GM18951 (cell line): ENCODE results near the gene RNF223.
A peak's percentile ranks its signal among the peaks of the same experiment; 100 is the strongest.
"Not testable (repeated sequence)": the region's sequence is repeated elsewhere in the genome, so short reads cannot be mapped to it uniquely, and the experiment has no call there.

Experiments
- POLR2A ChIP-seq: IDR thresholded peaks from 4 replicates; pipeline ENCODE4 v1.6.1; 2011; ENCODE audit warnings: mild to moderate bottlenecking; ENCODE audit not compliant: insufficient read length, insufficient read depth; ENCODE audit errors: extremely low read depth
- in situ Hi-C: fragments of 300-500 bp; cut with MboI; formaldehyde crosslinking; loops from one replicate; pipeline ENCODE4 v1.12.0; 2022; ENCODE audit warnings: low sequenced_read_pairs, mixed read lengths, inconsistent platforms; ENCODE audit not compliant: unreplicated experiment

Gene RNF223

DNA sequence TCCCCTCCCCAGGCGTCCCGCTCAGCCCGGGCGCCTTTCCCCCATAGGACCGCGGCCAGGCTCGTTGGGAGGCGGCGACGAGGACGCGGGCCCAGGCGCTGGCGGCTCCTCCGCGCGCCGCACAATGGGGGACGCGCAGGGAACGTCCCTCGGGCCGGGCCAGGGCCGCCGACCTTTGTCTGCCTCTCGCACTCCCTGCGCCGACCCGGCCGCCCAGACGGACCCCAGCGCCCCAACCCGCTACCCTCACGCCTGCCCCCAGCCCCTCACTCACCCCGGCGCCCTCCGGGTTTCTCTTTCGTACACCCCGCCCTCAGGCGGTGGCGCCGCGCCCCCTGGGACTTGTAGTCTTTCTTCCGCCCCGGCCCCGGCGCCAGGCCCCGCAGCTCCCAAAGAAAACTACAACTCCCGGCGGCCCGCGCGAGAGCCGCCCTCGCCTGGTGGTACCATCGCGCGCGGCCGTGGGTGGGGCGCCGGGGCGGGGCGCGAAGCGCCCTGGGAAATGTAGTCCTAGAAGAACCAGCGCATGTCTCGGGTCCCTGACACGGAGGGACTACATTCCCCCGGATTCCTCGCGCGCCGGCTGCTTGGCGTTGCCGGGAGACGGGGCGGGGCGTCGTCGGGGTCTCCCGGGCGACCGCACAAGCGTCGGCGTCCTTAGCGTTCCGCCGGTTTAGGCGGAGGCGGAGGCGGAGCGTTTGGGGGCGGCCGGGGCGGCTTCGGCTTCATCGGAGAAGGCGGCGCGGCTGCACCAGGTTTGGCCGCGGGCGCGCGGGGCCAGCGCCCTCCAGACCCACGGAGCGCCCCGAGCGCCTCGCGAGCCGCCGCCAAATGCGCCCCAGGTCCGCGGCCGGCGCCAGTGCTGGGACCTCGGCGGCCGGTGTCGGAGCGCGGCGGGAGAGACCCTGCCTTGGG lies 41.9 kb upstream of the RNF223 start, which contains the start of gene C1orf159:
TSS of gene C1orf159 (minus strand) at position 304 of the 915 bp plus-strand sequence. CDS start 24,546 bp downstream, outside the sequence.
- peak; percentile 48 for TF ChIP-seq POLR2A
- in situ Hi-C loops, result loop anchor here (10.0 kb wide), 1 partner anchor 149 kb away; no protein-coding TSS in a partner anchor

- in situ Hi-C loops, result loop anchor here (10.0 kb wide), 1 partner anchor 150 kb away; no protein-coding TSS in a partner anchor
Observed at GRCh38 chr1:1115136-1115785, 41.2 kb upstream of the RNF223 start.

GRCh38 chr1:1114431-1114830 lies 40.3 kb upstream of the RNF223 start:
- TF ChIP-seq POLR2A, result no peak
- in situ Hi-C loops, result loop anchor here (10.0 kb wide), 1 partner anchor 150 kb away; no protein-coding TSS in a partner anchor

More at GRCh38 chr1:1115136-1115785, 41.2 kb upstream of the RNF223 start:
- TF ChIP-seq POLR2A, result no peak

DNA sequence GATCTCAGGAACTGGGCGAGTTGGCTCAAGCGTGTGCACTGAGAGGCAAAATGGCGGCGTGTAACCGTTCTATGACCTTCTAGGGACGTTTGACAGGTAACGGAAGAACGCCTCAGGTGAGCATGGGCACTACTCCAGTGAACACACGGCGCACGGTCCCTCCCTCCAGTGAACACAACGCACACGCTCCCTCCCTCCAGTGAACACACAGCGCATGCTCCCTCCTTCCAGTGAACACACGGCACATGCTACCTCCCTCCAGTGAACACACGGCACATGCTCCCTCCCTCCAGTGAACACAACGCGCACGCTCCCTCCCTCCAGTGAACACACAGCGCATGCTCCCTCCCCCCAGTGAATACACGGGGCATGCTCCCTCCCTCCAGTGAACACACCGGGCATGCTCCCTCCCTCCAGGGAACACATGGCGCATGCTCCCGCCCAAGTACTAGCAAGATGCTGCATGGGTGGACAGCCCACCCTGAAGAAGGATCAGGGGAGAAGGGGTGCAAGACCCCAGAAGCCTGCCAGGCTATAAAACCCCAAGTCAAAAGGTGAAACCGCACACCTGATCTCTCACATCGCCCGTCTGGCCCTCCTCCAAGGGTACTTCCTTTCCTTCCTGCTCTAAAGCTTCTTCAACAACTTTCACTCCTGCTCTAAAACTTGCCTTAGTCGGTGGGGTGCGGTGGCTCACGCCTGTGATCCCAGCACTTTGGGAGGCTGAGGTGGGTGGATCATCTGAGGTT lies 38.3 kb upstream of the RNF223 start:
- in situ Hi-C loops, result loop anchor here (10.0 kb wide), 1 partner anchor 152 kb away; no protein-coding TSS in a partner anchor
- no peak for TF ChIP-seq POLR2A

GRCh38 chr1:1111516-1112236 lies 37.6 kb upstream of the RNF223 start:
- TF ChIP-seq POLR2A, result no peak
- in situ Hi-C loops, result loop anchor here (10.0 kb wide), 1 partner anchor 153 kb away; no protein-coding TSS in a partner anchor

DNA sequence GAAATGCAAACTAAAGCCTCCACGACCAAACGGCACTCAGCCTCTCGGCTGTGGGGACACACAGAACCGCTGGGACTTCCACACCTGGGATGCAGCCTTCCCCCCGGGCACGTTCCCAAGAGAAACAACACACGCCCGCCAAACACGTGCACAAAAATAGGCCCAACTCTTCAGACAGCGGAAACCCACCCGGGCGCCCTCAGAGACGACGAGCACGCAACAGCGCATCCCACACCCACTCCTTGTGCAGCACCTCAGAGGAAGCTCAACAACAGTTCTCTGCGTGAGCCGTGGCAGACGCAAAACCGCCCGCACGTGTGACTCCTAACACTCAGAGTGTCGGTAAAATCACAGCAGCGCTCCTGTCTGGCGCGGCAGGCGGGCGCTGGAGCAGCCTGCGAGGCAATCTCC lies 36.5 kb upstream of the RNF223 start:
- in situ Hi-C loops, result loop anchor here (10.0 kb wide), 1 partner anchor 154 kb away; no protein-coding TSS in a partner anchor
- TF ChIP-seq POLR2A, result no peak

DNA sequence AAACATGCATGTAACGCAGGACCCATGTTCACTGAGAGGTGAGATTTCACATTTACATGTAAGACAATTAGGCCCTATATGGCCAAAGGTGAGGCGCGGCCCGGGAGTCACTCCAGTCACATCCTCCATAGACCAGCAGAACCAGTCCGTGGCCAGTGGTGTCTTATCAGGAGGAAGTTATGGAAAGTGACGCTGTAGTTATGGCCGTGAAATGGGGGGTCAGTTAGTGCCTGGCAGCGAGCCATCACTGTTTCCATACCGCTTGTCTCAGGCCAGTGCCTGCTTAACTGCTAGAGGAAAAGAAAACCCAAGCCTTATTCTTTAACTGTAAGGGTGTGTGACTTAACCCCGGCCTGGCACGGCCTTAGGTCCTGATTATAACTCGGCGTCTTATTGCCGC lies 35.6 kb upstream of the RNF223 start:
- TF ChIP-seq POLR2A, result no peak
- in situ Hi-C loops, result loop anchor here (10.0 kb wide), 1 partner anchor 155 kb away; no protein-coding TSS in a partner anchor

- TF ChIP-seq POLR2A, result no peak
- in situ Hi-C loops, result no loop called here
Observed at GRCh38 chr1:1106510-1107221, 32.6 kb upstream of the RNF223 start.

DNA sequence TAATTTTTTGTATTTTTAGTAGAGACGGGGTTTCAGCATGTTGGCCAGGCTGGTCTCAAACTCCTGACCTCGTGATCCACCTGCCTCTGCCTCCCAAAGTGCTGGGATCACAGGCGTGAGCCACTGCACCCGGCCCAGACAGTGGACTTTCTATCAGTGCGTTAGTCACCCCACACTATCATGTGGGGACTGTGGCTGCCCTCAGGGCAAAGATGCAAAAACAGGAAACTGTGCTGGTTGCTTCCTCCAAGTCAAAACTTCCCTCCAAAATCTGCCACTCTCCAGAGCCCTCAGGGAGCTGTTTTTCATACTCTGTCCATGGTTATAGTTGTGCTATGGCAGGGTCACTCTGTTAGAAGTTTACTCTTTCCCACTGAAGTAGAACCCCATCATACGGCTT lies 30.0 kb upstream of the RNF223 start:
- in situ Hi-C loops, result not testable (repeated sequence)

GRCh38 chr1:1101503-1101902 lies 27.4 kb upstream of the RNF223 start:
- TF ChIP-seq POLR2A, result no peak
- in situ Hi-C loops, result no loop called here

- in situ Hi-C loops, result no loop called here
- TF ChIP-seq POLR2A, result no peak
Observed at GRCh38 chr1:1100296-1100695, 26.2 kb upstream of the RNF223 start.
